ENCODE measurements around the gene EXD1. TPM values are rescaled to one million over a fixed set of nuclear protein-coding genes. Genes with fewer than 3 reads are reported as not detected.

Gene EXD1
- total RNA-seq, 4 donors from 2014 or later = not detected

- H3K27me3 ChIP-seq = no peaks in the 10 kb centered on the region
- 56 to 86% methylated on average over 3 to 4 of the region's 4 CpGs for WGBS, 2 donors
Measured at GRCh38 chr15:41182266-41182665, 48.3 kb downstream of the EXD1 start.

GRCh38 chr15:41180206-41180789 lies 50.3 kb downstream of the EXD1 start:
- no peak for DNase-seq
- TF ChIP-seq POLR2A (IDR thresholded peaks at IDR 0.05) (no peak), CTCF (IDR thresholded peaks at IDR 0.05) (no peak)
- Histone ChIP-seq H3K4me1 (no peaks in the 10 kb centered on the region), H3K36me3 (no peaks in the 10 kb centered on the region), H3K4me3 (no peak overlapping the region), H3K27me3 (no peaks in the 10 kb centered on the region), H3K27ac (no peak overlapping the region), H3K9me3 (no peaks in the 10 kb centered on the region)
- 56 to 69% methylated on average over 6 of the region's 6 CpGs for WGBS, 2 donors
- intact Hi-C loops (cut with DNase I) = loop anchor here (5.0 kb wide), 1 partner anchor 278 kb away; no protein-coding TSS in a partner anchor

More at GRCh38 chr15:41182266-41182665, 48.3 kb downstream of the EXD1 start:
- no peak for DNase-seq
- Histone ChIP-seq H3K27ac (no peak overlapping the region), H3K4me1 (no peaks in the 10 kb centered on the region), H3K9me3 (no peaks in the 10 kb centered on the region), H3K4me3 (no peak overlapping the region), H3K36me3 (no peaks in the 10 kb centered on the region)
- TF ChIP-seq CTCF (IDR thresholded peaks at IDR 0.05) = no peak
- no peak for TF ChIP-seq POLR2A (IDR thresholded peaks at IDR 0.05)
- intact Hi-C loops (cut with DNase I) = loop anchor here (5.0 kb wide), 1 partner anchor 280 kb away; no protein-coding TSS in a partner anchor

DNA sequence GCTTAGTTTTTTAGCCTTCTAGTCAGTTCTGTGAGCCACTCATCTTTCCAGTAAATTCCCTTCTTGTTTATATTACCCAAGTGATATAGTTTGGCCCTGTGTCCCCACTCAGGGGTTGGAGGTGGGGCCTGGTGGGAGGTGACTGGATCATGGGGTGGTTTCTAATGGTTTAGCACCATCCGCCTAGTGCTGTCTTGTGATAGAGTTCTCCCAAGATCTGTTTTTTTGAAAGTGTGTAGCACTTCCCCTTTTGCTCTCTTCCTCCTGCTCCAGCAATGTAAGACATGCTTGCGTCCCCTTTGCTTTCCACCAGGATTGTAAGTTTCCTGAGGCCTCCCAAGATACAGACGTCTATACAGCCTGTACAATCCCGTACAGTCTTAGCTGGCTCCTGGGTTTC lies 60.8 kb downstream of the EXD1 start:
- Histone ChIP-seq H3K27me3 (no peaks in the 10 kb centered on the region), H3K27ac (no peak overlapping the region), H3K36me3 (no peaks in the 10 kb centered on the region), H3K4me3 (no peak overlapping the region), H3K9me3 (no peaks in the 10 kb centered on the region), H3K4me1 (no peaks in the 10 kb centered on the region)
- no peak for TF ChIP-seq CTCF (IDR thresholded peaks at IDR 0.05)
- TF ChIP-seq POLR2A (IDR thresholded peaks at IDR 0.05) = no peak
- intact Hi-C loops (cut with DNase I) = no loop called here
- DNase-seq = no peak
- 78 to 87% methylated on average over 4 of the region's 4 CpGs for WGBS, 2 donors

- TF ChIP-seq CTCF (IDR thresholded peaks at IDR 0.05) (no peak), POLR2A (IDR thresholded peaks at IDR 0.05) (no peak)
- H3K4me1 ChIP-seq = no peaks in the 10 kb centered on the region
- H3K36me3 ChIP-seq = no peaks in the 10 kb centered on the region
- H3K9me3 ChIP-seq = no peaks in the 10 kb centered on the region
- H3K27ac ChIP-seq = no peak overlapping the region
- DNase-seq = no peak
- intact Hi-C loops (cut with DNase I) = no loop called here
- H3K4me3 ChIP-seq = no peak overlapping the region
- H3K27me3 ChIP-seq = no peaks in the 10 kb centered on the region
Measured at GRCh38 chr15:41169086-41169485, 61.5 kb downstream of the EXD1 start.

- peaks cover 0 to 8% (median 0%) of the 10 kb centered on the region in 3 donors for H3K4me1 ChIP-seq
- WGBS, 2 donors = 40 to 62% methylated on average over 1 of the region's 1 CpG
- H3K9me3 ChIP-seq = no peaks in the 10 kb centered on the region
- intact Hi-C loops (cut with DNase I) = no loop called here
- no peaks in the 10 kb centered on the region for H3K36me3 ChIP-seq
- peak overlapping the region in 3 of 4 donors; percentile 5 to 26 (median 25) for H3K27ac ChIP-seq
- H3K27me3 ChIP-seq = no peaks in the 10 kb centered on the region
- TF ChIP-seq CTCF (IDR thresholded peaks at IDR 0.05) (no peak), POLR2A (IDR thresholded peaks at IDR 0.05) (no peak)
- DNase-seq = no peak
- no peak overlapping the region for H3K4me3 ChIP-seq
Measured at GRCh38 chr15:41161736-41162135, 68.8 kb downstream of the EXD1 start.

Measured in esophagus squamous epithelium (tissue), 5 donors.